ENCODE results near the gene ZNF595. TPM values are rescaled to one million over a fixed set of nuclear protein-coding genes. Genes with fewer than 3 reads are reported as not detected.

The ZNF595 gene
- total and polyA plus RNA-seq, 2 donors (not counting 1 experiment from before 2014, with no cell fraction given), result 16.8 to 18.9 TPM

DNA sequence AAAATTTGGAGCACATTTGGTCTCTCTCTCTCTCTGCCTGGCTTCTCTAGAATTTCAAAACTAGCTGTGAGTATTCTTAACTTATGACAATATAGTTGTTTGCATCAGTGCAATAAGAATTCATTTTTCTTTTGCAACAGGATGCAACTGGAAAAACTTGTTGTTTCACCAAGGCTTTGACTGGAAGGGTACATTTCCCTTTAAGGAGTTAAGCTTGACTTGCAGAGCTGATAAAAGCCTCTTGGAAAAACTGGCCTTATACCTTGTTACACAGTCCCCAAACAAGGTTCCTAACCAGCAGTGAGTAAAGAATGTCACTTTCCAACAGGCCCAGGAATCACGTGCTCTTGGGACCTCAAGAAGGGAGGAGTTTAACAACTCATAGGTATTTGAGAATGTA is 45.3 kb downstream of the ZNF595 start:
- ATAC-seq (ENCODE audit: low read depth) (no peak), DNase-seq (no peak)
- Histone ChIP-seq H2AFZ (ENCODE audit: insufficient read depth, low read depth, low read length, poor library complexity, severe bottlenecking) (no peak overlapping the region), H3K36me3 (replicated peaks in 1 of 2; ENCODE audit: control extremely low read depth in 1 of 2, control insufficient read depth in 1 of 2, extremely low read depth in 1 of 2, insufficient read depth in 2 of 2, low read length in 1 of 2) (no peaks in the 10 kb centered on the region), H3K27ac (ENCODE audit: low read length in 2 of 2) (no peak overlapping the region), H3K4me3 (ENCODE audit: control extremely low read depth in 1 of 5, extremely low read depth in 1 of 5, insufficient read depth in 1 of 5, low read depth in 2 of 5, low read length in 4 of 5) (no peak overlapping the region), H3K9ac (ENCODE audit: low read length) (no peak overlapping the region), H4K20me1 (ENCODE audit: control insufficient read depth, insufficient read depth, low read length, poor library complexity, severe bottlenecking) (no peaks in the 10 kb centered on the region), H3K4me2 (replicated peaks; ENCODE audit: low read depth, low read length, poor library complexity, severe bottlenecking) (no peak overlapping the region), H3K79me2 (ENCODE audit: control insufficient read depth, insufficient read depth, low read length) (no peaks in the 10 kb centered on the region), H3K9me3 (ENCODE audit: control extremely low read depth in 1 of 3, control insufficient read depth in 2 of 3, insufficient read depth in 1 of 3, low read length in 2 of 3) (peaks cover 31 to 67% (median 53%) of the 10 kb centered on the region in 3 donors), H3K27me3 (replicated peaks in 1 of 4; ENCODE audit: control extremely low read depth in 1 of 4, control insufficient read depth in 3 of 4, insufficient read depth in 4 of 4, low read length in 3 of 4) (no peaks in the 10 kb centered on the region), H3K4me1 (ENCODE audit: control insufficient read depth in 2 of 2, insufficient read depth in 2 of 2, low read length in 2 of 2) (no peaks in the 10 kb centered on the region)
- no peak overlapping the region for H3K4me3 Mint-ChIP-seq
- H3K9me3 Mint-ChIP-seq (ENCODE audit: insufficient read depth), result peaks cover 6% of the 10 kb centered on the region
- intact Hi-C loops (cut with micrococcal nuclease), result no loop called here
- POLR2A ChIA-PET, result no interaction called here
- TF ChIP-seq, protein P1, sequence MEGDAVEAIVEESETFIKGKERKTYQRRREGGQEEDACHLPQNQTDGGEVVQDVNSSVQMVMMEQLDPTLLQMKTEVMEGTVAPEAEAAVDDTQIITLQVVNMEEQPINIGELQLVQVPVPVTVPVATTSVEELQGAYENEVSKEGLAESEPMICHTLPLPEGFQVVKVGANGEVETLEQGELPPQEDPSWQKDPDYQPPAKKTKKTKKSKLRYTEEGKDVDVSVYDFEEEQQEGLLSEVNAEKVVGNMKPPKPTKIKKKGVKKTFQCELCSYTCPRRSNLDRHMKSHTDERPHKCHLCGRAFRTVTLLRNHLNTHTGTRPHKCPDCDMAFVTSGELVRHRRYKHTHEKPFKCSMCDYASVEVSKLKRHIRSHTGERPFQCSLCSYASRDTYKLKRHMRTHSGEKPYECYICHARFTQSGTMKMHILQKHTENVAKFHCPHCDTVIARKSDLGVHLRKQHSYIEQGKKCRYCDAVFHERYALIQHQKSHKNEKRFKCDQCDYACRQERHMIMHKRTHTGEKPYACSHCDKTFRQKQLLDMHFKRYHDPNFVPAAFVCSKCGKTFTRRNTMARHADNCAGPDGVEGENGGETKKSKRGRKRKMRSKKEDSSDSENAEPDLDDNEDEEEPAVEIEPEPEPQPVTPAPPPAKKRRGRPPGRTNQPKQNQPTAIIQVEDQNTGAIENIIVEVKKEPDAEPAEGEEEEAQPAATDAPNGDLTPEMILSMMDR (IDR thresholded peaks at IDR 0.05), result no peak
- TF ChIP-seq EZH2 (IDR thresholded peaks at IDR 0.05; ENCODE audit: borderline replicate concordance, insufficient read depth, low read depth, low read length, poor library complexity, severe bottlenecking), result no peak
- H3K4me1 Mint-ChIP-seq, result no peaks in the 10 kb centered on the region
- no peaks in the 10 kb centered on the region for H3K27me3 Mint-ChIP-seq
- WGBS (ENCODE audit: insufficient coverage), result no CpG with 5 or more reads among the region's 1 CpG
- H3K27ac Mint-ChIP-seq, result no peak overlapping the region
- CTCF ChIA-PET, result no interaction called here

DNA sequence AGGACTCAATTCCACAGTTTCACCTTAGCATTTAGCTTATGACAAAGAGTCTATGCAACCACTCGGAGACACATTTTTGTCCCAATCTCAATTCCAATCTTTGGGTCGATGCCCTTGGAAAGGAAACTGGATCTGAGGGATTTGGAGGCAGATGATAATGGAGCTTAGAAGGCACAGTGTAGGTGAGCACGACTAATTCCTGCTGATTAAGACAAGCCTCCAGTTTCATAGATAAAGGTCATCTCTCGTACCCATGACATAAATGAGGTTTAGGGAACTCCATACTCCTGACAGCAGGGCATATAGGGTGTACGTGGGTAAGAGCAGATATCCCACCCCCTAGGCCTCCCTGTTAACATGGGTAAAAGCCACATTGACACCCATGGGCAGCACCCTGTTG is 46.7 kb downstream of the ZNF595 start:
- Histone ChIP-seq H3K79me2 (ENCODE audit: control insufficient read depth, insufficient read depth, low read length) (no peaks in the 10 kb centered on the region), H3K4me3 (ENCODE audit: control extremely low read depth in 1 of 5, extremely low read depth in 1 of 5, insufficient read depth in 1 of 5, low read depth in 2 of 5, low read length in 4 of 5) (no peak overlapping the region), H3K9me3 (ENCODE audit: control extremely low read depth in 1 of 3, control insufficient read depth in 2 of 3, insufficient read depth in 1 of 3, low read length in 2 of 3) (peaks cover 24 to 55% (median 54%) of the 10 kb centered on the region in 3 donors), H2AFZ (ENCODE audit: insufficient read depth, low read depth, low read length, poor library complexity, severe bottlenecking) (no peak overlapping the region), H3K36me3 (replicated peaks in 1 of 2; ENCODE audit: control extremely low read depth in 1 of 2, control insufficient read depth in 1 of 2, extremely low read depth in 1 of 2, insufficient read depth in 2 of 2, low read length in 1 of 2) (no peaks in the 10 kb centered on the region), H4K20me1 (ENCODE audit: control insufficient read depth, insufficient read depth, low read length, poor library complexity, severe bottlenecking) (no peaks in the 10 kb centered on the region), H3K9ac (ENCODE audit: low read length) (no peak overlapping the region), H3K27me3 (replicated peaks in 1 of 4; ENCODE audit: control extremely low read depth in 1 of 4, control insufficient read depth in 3 of 4, insufficient read depth in 4 of 4, low read length in 3 of 4) (no peaks in the 10 kb centered on the region), H3K27ac (ENCODE audit: low read length in 2 of 2) (no peak overlapping the region), H3K4me1 (ENCODE audit: control insufficient read depth in 2 of 2, insufficient read depth in 2 of 2, low read length in 2 of 2) (no peaks in the 10 kb centered on the region), H3K4me2 (replicated peaks; ENCODE audit: low read depth, low read length, poor library complexity, severe bottlenecking) (no peak overlapping the region)
- DNase-seq, result no peak
- Mint-ChIP-seq H3K4me3 (no peak overlapping the region), H3K27ac (no peak overlapping the region), H3K9me3 (ENCODE audit: insufficient read depth) (peaks cover 3% of the 10 kb centered on the region), H3K27me3 (peaks cover 5% of the 10 kb centered on the region), H3K4me1 (no peaks in the 10 kb centered on the region)
- WGBS (ENCODE audit: insufficient coverage), result 50% methylated on average over 1 of the region's 5 CpGs
- ChIA-PET POLR2A (no interaction called here), CTCF (no interaction called here)
- TF ChIP-seq EZH2 (IDR thresholded peaks at IDR 0.05; ENCODE audit: borderline replicate concordance, insufficient read depth, low read depth, low read length, poor library complexity, severe bottlenecking), result no peak
- TF ChIP-seq, protein P1 (IDR thresholded peaks at IDR 0.05), result no peak
- intact Hi-C loops (cut with micrococcal nuclease), result no loop called here
- no peak for ATAC-seq (ENCODE audit: low read depth)
